ENCODE data around the gene PNKP.

The PNKP gene

DNA sequence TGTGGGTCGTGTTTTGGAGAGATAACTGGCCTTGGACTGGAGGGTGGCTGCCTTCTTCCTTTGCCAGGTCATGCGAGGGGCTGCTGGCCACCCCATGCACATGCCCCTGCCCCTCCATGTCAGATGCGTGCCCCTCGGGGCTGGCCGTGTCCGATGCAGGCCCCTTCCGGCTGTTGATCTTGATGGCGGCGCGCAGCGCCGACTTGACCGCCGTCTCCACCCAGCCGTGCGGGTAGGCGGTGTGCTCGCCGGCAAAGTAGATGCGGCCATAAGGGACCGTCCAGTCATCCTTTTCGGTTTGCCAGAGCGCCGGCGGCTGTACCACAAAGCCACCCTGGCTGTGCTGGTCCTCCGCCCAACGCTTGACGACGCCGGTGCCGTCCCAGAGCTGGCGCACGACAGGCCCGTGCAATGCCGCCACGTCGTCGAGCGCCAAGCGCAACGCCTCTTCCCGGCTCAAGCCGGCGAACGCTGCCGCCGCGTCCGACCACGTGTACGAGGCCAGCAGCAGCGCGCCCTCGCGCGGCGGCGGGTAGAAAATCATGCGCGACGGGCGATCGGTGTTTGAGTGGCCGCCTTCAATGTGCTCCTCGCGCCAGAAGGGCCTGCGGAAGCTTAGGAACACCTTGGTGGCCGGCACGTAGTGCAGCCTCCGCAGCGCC lies 22.4 kb upstream of the PNKP start:
- DNase-seq: peak; percentile 73 to 80

- no peak for DNase-seq
Observed at GRCh38 chr19:49889038-49889686, 21.8 kb upstream of the PNKP start.

DNA sequence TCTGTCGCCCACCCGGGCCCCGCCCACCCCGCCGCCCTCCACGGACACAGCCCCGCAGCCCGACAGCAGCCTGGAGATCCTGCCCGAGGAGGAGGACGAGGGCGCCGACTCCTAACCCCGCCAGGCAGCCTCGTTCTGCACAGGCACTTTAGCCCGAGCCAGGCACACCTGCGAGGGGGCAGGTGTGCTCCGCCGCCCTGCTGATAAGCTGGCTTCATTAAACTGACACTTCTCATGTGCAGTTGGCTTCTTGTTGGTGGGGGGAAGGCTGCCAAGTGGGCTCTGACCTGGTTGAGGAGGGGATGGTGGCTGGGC lies 21.1 kb upstream of the PNKP start:
- no peak for DNase-seq

GRCh38 chr19:49887665-49888509 lies 20.5 kb upstream of the PNKP start:
- no peak for DNase-seq

DNA sequence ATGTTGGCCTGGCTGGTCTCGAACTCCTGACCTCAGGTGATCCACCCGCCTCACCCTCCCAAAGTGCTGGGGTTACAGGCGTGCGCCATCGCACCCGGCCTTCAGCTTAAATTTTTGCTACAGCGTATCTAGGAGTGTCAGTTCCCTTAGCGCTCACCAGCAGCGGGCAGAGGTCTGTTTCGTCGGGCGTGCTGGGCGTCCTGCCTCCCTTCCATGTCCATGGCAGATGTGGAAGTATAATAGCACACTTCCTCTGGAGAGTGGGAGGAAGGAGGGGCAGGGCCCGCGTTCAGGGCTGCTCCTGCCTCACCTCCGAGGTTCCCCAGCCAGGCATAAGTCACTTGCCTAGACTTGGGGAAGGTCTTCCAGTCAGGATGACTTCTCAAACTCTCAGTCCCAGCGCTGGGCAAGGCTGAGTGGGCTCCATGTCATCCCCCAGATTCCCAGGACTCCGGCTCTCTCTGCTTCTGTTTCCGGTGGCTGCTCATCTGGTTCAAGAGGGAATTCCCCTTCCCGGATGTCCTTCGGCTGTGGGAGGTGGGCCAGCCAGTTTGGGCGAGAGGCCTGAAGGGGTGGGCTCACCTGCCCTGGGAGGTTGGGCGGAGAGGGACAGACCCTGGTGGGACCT lies 19.8 kb upstream of the PNKP start:
- DNase-seq: no peak

GRCh38 chr19:49884760-49885159 lies 17.4 kb upstream of the PNKP start:
- DNase-seq: no peak

GRCh38 chr19:49884109-49884508 lies 16.7 kb upstream of the PNKP start:
- DNase-seq: no peak

- no peak for DNase-seq
Observed at GRCh38 chr19:49883094-49883493, 15.7 kb upstream of the PNKP start.

- no peak for DNase-seq
Observed at GRCh38 chr19:49882643-49883042, 15.3 kb upstream of the PNKP start.

DNA sequence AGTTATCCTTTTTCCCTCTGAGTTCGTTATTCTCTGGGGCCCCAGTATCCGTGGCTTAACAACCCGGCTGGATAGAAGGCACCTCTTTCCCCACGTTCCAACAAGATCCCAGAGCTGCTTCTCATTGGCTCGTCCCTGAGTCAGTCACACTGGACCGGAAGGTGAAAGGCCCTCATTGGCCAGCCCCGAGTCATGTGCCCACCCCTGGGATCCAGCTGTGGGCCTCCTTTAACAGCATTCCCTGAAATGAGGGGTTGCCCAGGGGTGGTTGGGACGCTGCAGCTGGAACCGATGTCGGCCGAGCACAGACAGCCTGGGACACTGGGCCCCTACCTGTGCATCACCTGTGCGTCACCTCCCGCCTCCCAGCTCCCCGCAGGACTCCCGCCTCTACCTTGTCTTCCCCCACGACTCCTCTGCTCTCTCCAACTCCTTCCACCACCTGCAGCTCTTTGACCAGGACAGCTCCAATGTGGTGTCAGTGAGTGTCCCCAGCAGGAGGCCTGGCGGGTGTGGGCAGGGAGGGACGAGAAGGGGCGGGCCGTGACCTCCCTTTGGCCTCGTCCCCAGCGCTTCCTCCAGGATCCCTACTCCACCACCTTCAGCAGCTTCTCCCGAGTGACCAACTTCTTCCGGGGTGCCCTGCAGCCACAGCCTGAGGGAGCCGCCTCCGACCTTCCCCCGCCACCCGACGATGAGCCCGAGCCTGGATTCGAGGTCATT lies 14.5 kb upstream of the PNKP start:
- no peak for DNase-seq

DNA sequence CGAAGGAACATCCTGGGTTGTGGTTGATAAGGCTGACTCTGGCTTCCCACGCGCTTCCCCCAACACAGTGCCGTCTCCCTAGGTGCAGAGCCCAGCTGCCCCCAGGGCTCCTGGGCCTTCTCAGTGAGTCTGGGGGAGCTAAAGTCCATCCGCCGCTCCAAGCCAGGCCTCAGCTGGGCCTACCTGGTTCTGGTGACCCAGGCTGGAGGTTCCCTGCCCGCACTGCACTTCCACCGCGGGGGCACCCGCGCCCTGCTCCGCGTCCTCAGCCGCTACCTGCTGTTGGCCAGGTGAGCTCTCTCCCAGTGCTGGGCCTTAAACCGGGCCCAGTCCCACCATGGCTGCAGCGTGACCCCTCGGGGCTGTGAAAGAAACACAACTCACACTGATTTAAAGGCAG lies 13.8 kb upstream of the PNKP start:
- DNase-seq: no peak

DNA sequence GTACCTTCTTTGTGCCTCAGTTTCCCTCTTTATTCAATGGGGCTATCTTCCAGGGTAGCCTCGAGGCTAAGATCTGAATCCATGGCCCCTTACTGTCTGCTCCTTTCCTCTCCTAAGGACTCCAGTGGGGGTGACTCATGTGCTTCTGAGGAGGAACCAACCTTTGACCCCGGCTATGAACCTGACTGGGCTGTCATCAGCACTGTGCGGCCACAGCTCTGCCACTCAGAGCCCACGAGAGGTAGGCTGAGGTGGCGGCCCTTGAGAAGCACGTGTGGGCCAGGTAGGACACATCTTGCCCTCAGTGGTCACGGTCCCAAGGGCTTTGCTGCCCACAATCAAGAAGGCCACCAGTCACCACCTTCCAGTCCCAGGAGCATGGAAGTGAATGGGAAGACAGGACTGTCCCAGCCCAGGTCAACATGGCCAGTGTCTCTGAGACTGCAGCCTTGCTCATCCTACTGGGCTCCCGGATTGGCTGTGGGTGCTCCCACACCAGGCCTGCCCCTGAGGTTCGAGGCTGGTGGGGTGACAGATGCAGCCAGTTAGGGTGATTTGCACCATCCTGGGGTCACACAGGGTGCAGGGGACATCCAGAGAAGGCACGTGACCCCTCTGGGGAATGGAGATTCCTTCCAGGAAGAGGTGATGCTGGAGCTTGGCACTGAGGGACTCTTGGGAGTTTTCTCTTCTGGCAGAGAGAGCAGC lies 12.9 kb upstream of the PNKP start:
- no peak for DNase-seq

GRCh38 chr19:49879243-49879963 lies 12.0 kb upstream of the PNKP start:
- no peak for DNase-seq

GRCh38 chr19:49878744-49879070 lies 11.3 kb upstream of the PNKP start:
- no peak for DNase-seq

DNA sequence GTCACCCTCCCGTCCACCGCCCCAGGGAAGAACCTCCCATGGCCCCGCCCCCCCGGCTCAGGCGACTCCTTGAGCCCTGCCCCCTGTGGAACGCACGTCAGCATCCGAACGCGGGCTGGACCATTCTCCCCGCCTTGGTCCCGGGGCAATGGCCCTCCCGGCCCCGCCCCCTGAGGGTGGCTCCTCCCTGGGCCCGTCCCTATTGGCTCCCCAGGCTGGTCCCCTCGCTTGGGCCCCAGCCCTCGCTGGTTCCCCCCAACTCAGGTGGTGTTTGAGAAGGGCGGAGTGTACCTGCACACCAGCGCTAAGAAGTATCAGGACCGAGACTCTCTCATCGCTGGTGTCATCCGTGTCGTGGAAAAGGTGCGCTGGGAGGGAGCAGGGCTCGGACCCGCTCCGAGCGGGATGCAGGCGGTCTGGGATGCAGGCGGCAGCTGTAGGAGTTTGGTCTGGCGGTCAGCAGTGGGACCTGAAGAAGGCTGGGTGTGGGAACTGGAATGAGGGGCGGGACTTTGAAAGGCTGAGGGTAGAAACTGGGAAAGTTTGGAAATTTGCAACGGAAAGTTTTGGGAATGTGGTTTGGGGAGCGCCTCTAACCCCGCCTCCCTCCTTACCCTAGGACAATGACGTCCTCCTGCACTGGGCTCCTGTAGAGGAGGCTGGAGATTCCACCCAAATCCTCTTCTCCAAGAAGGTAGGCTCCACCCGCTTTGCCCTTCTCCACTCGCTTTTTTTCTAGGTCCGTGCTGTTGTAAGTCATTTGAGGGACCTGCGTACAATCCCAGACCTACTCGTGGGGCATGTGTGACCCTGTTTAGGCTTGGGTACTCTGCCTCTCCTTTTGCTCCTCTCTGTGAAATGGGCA lies 10.7 kb upstream of the PNKP start:
- peak; percentile 100 for DNase-seq

GRCh38 chr19:49877020-49877878 lies 9.9 kb upstream of the PNKP start, which contains the start of the genes AKT1S1 and TBC1D17:
Gene AKT1S1 (minus strand): TSS chr19:49877355. CDS start chr19:49873295, 4,060 bp downstream.
Gene TBC1D17 (plus strand): TSS chr19:49877702. CDS start chr19:49877724, 22 bp downstream.
- peak; percentile 96 to 98 for DNase-seq

DNA sequence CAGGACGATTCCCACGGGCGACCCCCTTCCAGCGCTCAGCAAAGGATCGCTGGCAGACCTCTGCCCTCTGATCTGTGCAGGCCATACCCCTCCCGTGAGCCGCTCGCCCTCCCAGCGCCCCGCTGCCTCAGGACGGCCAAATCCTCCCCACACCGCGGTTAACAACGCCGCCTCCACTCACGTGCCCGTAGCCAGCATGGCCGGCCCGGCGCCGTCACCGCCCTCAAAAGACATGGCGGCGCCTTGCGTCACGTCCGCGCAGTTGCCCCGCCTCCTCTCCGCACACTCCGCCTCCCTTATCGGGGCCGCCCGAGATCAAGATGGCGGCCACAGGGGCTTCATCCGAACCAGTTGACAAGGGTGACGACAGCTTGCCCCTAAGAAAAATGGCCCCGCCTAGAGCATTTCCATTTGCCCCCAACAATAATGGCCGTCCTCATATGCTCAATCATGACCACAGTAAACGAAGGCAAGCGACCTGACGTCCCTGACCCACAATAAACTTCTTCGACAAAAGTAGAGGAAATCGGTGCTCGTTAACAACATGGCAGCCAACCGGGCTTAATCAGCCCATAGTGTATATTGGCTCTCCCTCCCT lies 9.1 kb upstream of the PNKP start:
- DNase-seq: peak; percentile 98

DNA sequence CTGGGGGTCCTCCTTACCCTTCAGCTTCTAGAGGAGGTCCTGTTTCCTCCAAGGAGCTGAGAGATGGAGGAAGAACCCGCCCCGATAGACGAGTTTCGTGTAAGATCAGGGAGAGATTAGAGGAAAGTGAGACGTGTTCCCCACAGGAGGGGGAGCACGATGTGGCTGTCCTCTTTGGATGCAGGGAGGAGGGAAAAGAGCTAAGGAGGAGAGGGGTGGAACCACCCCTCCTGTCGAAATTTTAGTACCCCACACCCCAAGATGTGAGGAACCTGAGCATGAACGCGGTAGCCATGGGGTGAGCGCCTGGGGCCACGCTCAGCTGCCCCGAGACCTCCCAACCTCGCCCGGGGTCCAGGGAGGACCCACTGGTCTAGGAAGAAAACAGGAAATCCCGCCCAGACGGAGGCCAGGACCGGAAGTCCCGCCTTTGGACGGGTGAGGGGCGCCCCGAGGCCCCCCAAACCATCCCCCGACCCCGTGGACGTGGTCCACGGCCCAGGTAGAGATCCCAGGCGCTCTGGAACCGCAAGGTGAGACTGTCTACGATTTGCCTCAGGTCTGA lies 8.6 kb upstream of the PNKP start:
- DNase-seq: peak; percentile 67 to 74

GRCh38 chr19:49875177-49875576 lies 7.8 kb upstream of the PNKP start:
- DNase-seq: no peak
